Parathyroid adenoma (tissue), 2 donors: ENCODE data around the gene RNF32.

Experiments
- H2AFZ ChIP-seq: fragments of 300-600 bp; sonication (generic); one replicate; pipeline ENCODE4 v1.7.0; 2017; ENCODE audit warnings: antibody characterized with exemption, mild to moderate bottlenecking
- H3K27ac ChIP-seq: fragments of 300-600 bp; sonication (generic); one replicate; pipeline ENCODE4 v1.7.0; 2017
- H3K27me3 ChIP-seq: fragments of 300-600 bp; sonication (generic); one replicate; pipeline ENCODE4 v1.7.0; 2017; ENCODE audit warnings: low read length; ENCODE audit not compliant: control insufficient read depth, insufficient read depth
- H3K36me3 ChIP-seq: fragments of 300-600 bp; sonication (generic); one replicate; pipeline ENCODE4 v1.7.0; 2017; ENCODE audit warnings: low read length; ENCODE audit not compliant: control insufficient read depth, insufficient read depth
- H3K4me1 ChIP-seq: fragments of 300-600 bp; sonication (generic); one replicate; pipeline ENCODE4 v1.7.0; 2017; ENCODE audit warnings: control low read depth
- H3K4me2 ChIP-seq: fragments of 300-600 bp; sonication (generic); one replicate; pipeline ENCODE4 v1.7.0; 2017; ENCODE audit warnings: low read length
- H3K4me3 ChIP-seq: fragments of 300-600 bp; sonication (generic); one replicate; pipeline ENCODE4 v1.7.0; 2017; ENCODE audit warnings: low read depth, low read length
- H3K79me2 ChIP-seq: fragments of 300-600 bp; sonication (generic); one replicate; pipeline ENCODE4 v1.7.0; 2017; ENCODE audit warnings: control low read depth
- H3K9ac ChIP-seq: fragments of 300-600 bp; sonication (generic); one replicate; pipeline ENCODE4 v1.7.0; 2017; ENCODE audit warnings: mild to moderate bottlenecking
- H3K9me3 ChIP-seq: fragments of 300-600 bp; sonication (generic); one replicate; pipeline ENCODE4 v1.7.0; 2017; ENCODE audit warnings: low read length; ENCODE audit not compliant: control insufficient read depth
- TF ChIP-seq, protein P1 (sequence below): fragments of 300-600 bp; sonication (generic); IDR thresholded peaks from one replicate; pipeline ENCODE4 v1.7.0; 2017; ENCODE audit warnings: antibody characterized with exemption, mild to moderate bottlenecking
- donor health status: primary hyperparathyroidism.

Gene RNF32

DNA sequence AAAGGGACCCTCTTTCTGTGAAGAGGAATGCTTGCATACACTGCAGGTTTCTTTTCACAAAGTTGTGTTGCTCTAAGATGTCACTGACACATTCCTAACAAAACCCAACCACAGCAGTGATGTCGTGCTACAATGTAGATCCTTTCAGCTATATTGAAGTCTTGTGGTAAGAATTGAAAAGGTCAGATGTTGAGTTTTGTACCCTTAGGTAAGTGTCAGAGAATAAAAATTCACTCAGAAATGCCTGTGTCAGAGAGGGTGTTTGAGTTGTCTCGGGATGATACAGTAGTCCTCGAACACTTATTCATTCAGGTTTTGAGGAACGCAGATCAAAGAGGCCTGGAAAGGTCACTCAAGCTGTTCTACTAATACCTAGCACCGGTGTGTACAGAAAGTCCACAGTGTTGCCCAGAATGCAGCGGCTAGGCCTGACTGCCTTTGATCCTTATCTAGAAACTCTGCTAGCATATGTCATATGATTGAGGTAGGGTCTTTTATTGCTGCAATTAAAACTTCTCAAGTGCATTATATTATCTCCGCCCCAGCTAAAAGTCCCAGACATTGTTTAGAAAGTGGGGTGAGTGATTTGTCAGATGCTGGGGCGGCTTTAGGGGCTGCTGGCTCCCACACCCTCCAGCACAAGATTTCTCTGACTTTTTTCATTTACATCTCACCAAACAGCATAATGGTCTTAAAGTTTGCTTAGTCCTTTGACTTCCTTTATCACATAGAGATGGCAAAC is 26.0 kb downstream of the RNF32 start:
- no peak overlapping the region for H3K9ac ChIP-seq
- no peaks in the 10 kb centered on the region for H3K79me2 ChIP-seq
- H3K9me3 ChIP-seq, result no peaks in the 10 kb centered on the region
- H3K27me3 ChIP-seq, result no peaks in the 10 kb centered on the region
- H2AFZ ChIP-seq, result no peak overlapping the region
- H3K4me2 ChIP-seq, result no peak overlapping the region
- H3K27ac ChIP-seq, result peak overlapping the region; percentile 25
- H3K4me3 ChIP-seq, result no peak overlapping the region
- H3K36me3 ChIP-seq, result no peaks in the 10 kb centered on the region
- TF ChIP-seq, protein P1, sequence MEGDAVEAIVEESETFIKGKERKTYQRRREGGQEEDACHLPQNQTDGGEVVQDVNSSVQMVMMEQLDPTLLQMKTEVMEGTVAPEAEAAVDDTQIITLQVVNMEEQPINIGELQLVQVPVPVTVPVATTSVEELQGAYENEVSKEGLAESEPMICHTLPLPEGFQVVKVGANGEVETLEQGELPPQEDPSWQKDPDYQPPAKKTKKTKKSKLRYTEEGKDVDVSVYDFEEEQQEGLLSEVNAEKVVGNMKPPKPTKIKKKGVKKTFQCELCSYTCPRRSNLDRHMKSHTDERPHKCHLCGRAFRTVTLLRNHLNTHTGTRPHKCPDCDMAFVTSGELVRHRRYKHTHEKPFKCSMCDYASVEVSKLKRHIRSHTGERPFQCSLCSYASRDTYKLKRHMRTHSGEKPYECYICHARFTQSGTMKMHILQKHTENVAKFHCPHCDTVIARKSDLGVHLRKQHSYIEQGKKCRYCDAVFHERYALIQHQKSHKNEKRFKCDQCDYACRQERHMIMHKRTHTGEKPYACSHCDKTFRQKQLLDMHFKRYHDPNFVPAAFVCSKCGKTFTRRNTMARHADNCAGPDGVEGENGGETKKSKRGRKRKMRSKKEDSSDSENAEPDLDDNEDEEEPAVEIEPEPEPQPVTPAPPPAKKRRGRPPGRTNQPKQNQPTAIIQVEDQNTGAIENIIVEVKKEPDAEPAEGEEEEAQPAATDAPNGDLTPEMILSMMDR, result no peak
- H3K4me1 ChIP-seq, result peaks cover 19% of the 10 kb centered on the region

DNA sequence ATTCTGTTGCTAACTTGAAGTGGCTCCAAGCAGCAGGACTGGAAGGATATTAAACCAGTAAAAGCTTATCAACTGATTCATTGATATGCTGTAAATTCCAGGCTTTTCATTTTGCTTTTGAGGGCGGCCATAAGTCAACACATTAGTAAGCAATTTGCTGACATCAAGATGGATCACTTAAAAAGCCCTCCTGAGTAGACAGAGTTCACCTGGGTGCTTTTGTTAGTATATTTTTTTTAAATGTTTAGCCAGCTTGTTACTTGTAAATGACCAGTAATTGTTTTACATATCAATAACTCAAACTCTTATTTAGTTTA is 26.5 kb downstream of the RNF32 start:
- Histone ChIP-seq H3K27ac (no peak overlapping the region), H3K27me3 (no peaks in the 10 kb centered on the region), H3K4me2 (no peak overlapping the region), H3K9ac (no peak overlapping the region), H3K79me2 (no peaks in the 10 kb centered on the region), H2AFZ (no peak overlapping the region), H3K4me1 (peaks cover 19% of the 10 kb centered on the region), H3K4me3 (no peak overlapping the region), H3K36me3 (no peaks in the 10 kb centered on the region), H3K9me3 (no peaks in the 10 kb centered on the region)
- TF ChIP-seq, protein P1, result no peak

DNA sequence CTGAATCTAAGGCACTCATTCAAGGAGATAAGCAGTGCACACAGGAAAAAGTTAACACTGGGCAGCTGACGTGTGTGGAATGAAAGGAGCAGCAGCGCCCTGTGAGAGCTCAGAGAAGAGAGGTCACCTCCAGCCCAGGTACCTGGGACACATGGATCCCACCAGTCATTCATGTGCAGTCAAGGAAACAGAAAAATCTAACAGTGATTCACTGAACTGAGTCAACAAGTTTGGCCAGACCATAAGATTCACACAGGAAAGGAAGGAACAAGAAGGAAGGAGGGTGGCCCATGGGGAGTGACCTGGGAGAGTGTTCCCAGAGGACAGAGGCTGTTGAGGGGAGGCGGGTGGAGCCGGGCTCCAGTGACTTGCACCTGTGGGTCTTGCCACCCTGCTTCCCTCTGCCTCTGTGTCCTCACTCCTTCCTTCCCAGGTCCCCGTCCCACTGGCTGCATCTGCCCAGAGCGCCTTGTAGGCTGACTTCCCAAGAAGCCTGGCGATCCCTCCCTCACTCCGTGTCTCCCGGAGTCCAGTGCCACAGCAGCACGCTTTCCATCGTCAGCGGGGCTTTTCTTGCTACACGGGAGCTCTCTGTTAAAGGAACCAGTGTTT is 27.7 kb downstream of the RNF32 start:
- Histone ChIP-seq H3K4me1 (peaks cover 19% of the 10 kb centered on the region), H3K9me3 (no peaks in the 10 kb centered on the region), H2AFZ (no peak overlapping the region), H3K36me3 (no peaks in the 10 kb centered on the region), H3K27me3 (no peaks in the 10 kb centered on the region), H3K4me3 (no peak overlapping the region), H3K9ac (no peak overlapping the region), H3K4me2 (no peak overlapping the region), H3K79me2 (no peaks in the 10 kb centered on the region), H3K27ac (no peak overlapping the region)
- TF ChIP-seq, protein P1, result no peak

DNA sequence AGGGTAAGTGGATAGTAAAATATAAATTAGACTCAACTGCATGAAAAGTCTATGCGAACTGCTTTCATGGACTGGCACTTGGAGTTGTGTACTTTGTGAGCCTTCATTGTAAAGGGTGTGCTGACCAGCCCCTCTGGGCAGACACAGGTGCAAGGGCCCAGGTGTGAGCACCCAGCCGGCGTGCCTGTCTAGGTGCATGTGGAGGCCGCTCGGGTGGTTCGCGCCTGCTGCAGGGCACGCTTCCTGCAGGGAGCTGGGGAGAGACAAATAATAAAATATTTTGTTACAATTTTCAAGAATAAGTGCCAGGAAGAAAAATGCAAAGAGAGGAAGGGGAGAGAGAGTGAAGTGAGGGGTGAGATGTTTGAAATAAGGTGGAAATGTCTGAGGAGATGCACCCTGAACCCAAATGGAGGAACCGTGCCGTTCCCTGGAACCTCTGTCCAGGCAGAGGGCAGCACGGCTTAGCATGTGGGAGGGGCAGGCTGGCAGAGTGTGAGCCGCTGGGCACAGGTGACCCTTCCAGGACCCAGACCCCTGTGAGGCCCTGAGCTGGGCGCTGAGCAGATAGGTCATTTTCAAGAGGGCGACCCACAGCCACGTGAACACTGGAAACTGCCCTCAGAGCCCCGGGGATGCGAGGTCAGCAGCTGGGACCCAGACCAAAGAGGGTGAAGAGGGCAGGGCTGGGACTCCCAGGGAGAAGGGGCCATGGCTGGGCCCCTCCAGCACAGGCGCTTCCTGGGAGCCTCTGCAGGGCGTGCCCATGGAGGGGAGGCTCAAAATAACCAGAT is 28.7 kb downstream of the RNF32 start:
- Histone ChIP-seq H3K4me2 (no peak overlapping the region), H3K9ac (no peak overlapping the region), H3K27me3 (no peaks in the 10 kb centered on the region), H2AFZ (no peak overlapping the region), H3K4me3 (no peak overlapping the region), H3K27ac (no peak overlapping the region), H3K36me3 (no peaks in the 10 kb centered on the region), H3K79me2 (no peaks in the 10 kb centered on the region), H3K9me3 (no peaks in the 10 kb centered on the region), H3K4me1 (peaks cover 19% of the 10 kb centered on the region)
- TF ChIP-seq, protein P1, result no peak
